Measurements from ENCODE around the gene KRTAP2-3.
"Not testable (repeated sequence)": the region's sequence is repeated elsewhere in the genome, so short reads cannot be mapped to it uniquely, and the experiment has no call there.

Gene KRTAP2-3

DNA sequence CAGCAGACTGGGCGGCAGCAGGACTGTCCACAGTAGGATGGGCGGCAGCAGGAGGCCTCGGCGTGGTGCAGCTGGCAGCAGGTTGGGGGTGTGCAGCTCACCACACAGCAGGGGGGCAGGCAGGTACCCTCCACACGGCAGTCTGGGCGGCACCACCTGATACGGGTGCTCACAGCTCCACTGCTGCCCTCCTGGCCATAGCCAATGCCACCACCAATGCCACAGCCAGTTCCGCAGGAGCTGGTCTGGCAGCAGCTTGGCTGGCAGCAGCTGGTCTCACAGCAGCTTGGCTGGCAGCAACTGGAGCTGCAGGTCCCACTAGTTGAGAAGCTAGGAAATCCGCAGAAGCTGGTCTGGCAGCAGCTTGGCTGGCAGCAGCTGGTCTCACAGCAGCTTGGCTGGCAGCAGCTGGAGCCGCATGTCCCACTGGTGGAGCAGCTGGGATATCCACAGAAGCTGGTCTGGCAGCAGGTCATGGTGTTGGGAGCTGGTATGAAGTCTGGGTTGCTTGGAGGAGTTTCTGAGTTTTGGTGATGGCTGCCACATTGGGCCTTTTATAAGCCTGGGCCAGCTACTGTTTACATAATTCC, 25.5 kb downstream of the KRTAP2-3 start, which contains the start of gene KRTAP1-3:
Gene KRTAP1-3, minus strand, starts transcription at position 529 of the 590 bp plus-strand sequence. Its CDS starts 53 bp downstream, at position 476.
- DNase-seq (ENCODE audit: low spot score) = not testable (repeated sequence)
- FAIRE-seq = peak; percentile 73

DNA sequence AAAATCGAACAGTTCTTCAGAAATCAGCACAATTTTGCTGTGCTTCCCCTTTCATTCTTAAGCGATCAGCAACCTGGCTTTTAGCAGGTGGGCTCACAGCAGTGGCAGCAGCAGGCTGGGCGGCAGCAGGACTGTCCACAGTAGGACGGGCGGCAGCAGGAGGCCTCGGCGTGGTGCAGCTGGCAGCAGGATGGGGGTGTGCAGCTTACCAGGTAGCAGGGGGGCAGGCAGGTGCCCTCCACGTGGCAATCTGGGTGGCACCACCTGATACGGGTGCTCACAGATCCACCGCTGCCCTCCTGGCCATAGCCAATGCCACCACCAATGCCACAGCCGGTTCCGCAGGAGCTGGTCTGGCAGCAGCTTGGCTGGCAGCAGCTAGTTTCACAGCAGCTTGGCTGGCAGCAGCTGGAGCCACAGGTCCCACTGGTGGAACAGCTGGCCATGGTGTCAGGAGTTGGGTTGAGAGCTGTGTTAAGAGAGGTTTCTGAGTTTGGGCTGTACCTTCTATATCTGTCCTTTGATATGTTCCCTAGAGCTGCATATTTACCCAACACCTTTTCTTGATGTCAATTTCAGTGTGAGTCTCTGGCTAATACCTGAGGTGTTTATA, 30.2 kb downstream of the KRTAP2-3 start, which contains the start of gene KRTAP1-4:
Gene KRTAP1-4, minus strand, starts transcription at position 563 of the 613 bp plus-strand sequence. Its CDS starts 117 bp downstream, at position 446.
- DNase-seq (ENCODE audit: low spot score) (no peak), FAIRE-seq (peak; percentile 70)

DNA sequence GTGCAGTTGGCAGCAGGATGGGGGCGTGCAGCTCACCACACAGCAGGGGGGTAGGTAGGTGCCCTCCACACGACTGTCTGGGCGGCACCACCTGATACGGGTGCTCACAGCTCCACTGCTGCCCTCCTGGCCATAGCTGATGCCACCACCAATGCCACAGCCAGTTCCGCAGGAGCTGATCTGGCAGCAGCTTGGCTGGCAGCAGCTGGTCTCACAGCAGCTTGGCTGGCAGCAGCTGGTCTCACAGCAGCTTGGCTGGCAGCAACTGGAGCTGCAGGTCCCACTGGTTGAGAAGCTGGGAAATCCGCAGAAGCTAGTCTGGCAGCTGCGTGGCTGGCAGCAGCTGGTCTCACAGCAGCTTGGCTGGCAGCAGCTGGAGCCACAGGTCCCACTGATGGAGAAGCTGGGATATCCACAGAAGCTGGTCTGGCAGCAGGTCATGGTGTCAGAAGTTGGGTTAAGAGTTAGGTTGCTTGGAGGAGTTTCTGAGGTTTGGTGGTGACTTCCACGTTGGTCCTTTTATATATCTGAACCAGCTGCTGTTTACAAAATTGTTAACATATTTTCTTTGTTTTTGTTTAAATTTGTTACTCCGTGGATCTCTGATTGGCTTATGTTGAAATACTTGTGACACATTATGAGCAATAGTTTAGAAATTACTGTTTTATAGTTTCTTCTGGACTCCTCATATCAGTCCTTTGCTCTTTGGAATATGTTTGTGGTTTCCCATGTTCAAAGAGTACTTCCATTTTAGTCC, 33.0 kb downstream of the KRTAP2-3 start, which contains the start of gene KRTAP1-5:
Gene KRTAP1-5, minus strand, starts transcription at position 494 of the 757 bp plus-strand sequence. Its CDS starts 53 bp downstream, at position 441.
- FAIRE-seq = no peak
- no peak for DNase-seq (ENCODE audit: low spot score)

DNA sequence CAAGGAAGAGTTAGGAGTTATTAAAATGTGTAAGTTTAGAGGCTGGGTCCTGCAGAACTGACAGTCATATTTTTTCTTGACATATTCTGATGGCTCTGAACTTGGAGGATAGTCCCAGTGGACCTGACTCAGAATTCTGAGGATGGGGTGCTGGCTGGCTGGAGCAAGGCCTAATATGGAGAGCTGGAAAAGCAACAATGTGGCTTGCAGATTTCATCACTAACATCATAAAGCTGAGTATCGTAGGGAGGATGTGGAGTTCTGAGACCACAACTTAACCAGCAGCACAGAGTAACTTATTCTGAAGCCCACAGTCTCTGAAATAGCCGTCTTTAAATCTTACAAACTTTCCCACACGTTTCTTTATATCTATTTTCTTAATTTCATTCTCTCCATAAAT, 35.2 kb downstream of the KRTAP2-3 start:
- no peak for DNase-seq (ENCODE audit: low spot score)
- no peak for FAIRE-seq

DNA sequence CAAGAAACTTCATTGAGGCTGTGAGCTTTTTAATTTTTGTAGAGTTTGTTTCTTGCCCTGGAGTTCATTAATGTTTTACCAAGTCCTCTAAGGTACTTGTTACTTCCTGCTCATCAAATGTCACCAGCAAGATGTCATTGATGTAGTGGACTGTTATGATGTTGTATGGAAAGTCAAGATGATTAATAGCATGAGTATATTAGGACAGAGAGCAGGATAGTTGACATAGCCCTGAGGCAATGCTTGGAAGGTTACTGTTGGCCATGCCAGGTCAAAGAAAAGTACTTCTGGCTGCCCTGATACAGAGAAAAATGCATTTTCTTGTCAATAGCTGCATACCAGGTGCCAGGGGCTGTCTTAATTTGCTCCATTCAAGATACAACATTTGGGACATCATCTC, 39.6 kb downstream of the KRTAP2-3 start:
- DNase-seq (ENCODE audit: low spot score) (no peak), FAIRE-seq (no peak)

DNA sequence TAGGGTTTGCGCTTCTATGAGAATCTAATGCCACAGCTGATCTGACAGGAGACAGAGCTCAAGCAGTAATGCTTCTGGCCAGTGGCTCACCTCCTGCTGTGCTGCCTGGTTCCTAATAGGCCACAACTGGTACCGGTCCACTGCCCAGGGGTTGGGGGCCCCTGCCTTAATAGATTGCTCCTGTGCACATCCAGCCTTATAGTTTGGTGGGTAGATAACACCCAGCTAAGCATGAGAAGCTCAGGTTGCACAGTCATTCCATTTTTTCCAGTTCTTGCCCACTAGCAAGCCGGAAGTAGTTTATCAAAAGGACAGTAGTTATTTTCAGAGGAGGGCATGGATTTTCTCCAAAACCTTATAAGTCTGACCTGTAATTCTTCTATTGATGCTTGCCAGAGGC, 40.5 kb downstream of the KRTAP2-3 start:
- no peak for FAIRE-seq
- no peak for DNase-seq (ENCODE audit: low spot score)

DNA sequence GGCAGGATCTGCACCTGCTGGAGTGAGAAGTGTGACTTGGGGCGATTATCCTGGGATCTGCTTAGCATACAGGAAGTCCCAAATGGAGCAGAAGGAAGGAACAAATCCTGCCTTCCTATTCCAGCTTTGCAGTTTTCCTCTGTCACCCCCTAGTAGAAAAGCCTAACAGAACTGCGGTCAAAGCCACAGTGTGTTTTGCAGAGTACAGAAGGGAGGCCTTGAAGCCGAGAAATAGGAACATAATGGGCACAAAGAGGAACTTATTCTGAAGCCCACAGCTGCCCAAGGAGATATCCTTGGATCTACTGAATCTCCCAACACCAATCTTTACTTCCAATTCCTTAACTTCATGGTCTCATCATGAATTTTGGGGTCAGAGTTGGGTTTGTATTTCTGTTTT, 41.4 kb downstream of the KRTAP2-3 start:
- no peak for DNase-seq (ENCODE audit: low spot score)
- FAIRE-seq = no peak

DNA sequence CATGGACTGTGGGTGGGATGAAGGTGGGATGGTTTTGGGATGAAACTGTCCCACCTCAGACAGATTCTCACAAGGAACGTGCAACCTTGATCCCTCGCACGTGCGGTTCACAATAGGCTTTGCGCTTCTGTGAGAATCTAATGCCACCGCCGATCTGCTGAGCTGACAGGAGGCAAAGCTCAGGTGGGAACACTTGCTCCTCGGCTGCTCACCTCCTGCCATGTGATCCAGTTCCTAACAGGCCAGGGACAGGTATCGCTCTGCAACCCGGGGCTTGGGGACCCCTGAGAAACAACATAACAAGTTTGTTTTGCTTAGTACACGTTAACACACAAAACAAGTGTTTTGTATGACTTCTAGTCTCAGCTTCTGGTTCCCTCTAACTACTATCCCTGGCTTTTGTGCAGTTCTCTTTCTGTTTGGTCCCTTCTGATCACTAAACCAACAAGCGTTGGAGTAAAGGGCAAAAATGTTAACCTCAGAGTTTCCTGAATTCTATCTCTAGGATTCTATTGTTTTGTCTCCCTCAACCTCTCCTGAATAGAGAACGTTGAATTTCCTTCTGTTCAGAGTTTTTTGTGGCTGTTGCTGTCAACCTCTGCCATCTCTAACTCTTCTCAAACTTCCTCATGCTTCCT, 43.2 kb downstream of the KRTAP2-3 start:
- FAIRE-seq (no peak), DNase-seq (ENCODE audit: low spot score) (no peak)

DNA sequence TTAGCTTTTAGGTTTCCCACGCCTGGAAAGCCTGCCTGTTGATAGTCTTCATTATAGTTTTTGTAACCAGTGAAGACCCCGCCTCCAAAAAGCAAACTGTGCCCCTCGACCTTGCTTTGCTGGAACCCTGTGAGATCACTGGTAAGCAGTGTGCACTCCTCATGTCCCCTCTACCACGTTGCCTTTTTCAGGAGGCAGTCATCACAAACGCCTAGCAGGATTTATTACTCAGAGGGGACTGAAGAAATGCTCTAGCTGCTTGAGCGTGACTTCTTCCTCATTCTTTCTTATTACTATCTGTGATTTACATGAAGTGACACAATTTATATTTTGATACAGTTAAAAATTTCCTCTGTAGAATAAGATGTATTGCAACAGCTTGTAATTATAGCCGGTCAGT, 44.5 kb downstream of the KRTAP2-3 start:
- FAIRE-seq (no peak), DNase-seq (ENCODE audit: low spot score) (no peak)

DNA sequence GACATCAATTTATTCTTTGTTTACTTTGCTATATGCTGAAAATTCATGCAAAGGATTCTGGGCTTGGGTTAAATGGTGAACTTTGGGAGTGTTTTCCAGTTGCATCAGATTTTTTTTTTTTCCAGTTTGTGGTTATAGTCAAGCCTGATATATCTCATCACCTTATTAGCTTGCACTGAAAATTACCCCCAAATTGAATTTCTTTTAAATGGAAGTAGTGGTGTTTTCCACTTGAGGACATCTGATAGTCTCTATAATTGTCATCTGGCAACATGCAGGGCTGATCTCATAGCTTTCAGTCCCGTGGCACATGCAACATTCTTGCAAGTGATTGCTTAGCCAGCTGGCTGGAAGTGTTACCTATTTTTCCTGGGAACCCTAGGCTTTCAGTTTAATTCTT, 46.3 kb downstream of the KRTAP2-3 start:
- no peak for DNase-seq (ENCODE audit: low spot score)
- no peak for FAIRE-seq

DNA sequence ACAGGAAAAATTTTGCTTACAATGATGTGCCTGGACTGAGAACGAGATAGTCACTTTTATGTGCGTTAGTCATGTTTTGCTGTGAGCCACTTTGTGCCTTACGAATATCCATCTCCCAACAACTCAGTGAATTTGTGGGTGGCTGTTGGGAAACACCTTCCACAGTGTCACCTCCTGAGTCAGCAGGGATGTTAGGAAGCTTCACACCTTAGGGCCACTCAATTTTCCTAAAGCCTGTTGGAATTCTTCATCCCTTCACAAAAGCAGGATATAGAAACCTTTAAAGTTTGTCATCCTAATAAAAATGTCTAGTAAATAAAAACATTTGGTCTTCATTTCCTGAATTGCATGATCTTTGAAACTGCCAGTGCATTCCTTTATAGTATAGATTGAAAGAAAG, 46.7 kb downstream of the KRTAP2-3 start:
- DNase-seq (ENCODE audit: low spot score) (no peak), FAIRE-seq (no peak)

DNA sequence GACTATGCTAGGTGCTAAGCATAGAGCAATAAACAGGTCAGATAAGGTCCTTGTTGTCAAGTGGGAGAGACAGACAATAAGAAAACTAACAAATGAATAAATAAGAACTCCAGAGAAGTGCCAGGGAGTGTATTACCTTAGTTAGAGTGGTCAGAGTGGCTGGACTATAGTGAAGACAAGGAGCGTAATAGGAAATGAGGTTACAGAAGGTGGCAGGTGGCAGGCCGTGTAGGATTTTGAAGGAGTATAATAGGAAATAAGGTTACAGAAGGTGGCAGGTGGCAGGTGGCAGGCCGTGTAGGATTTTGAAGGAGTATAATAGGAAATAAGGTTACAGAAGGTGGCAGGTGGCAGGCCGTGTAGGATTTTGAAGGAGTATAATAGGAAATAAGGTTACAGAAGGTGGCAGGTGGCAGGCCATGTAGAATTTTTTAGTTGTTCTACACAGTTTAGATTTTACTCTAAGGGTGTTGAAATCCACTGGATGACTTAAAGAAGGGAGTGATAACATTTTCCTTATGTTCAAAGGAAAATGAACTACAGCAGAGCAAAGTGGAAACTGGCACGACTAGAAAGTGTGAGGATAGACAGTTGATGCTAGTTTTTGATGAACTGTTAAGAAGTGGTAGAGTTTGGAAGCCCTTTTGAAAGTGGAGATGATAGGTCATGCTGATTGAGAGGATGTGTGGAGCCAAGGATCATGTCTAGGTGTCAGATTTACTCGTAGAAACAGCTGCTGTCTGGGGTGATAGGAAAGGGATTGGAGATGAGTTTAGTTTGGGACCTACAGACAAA, 47.4 kb downstream of the KRTAP2-3 start:
- FAIRE-seq = no peak
- DNase-seq (ENCODE audit: low spot score) = no peak

DNA sequence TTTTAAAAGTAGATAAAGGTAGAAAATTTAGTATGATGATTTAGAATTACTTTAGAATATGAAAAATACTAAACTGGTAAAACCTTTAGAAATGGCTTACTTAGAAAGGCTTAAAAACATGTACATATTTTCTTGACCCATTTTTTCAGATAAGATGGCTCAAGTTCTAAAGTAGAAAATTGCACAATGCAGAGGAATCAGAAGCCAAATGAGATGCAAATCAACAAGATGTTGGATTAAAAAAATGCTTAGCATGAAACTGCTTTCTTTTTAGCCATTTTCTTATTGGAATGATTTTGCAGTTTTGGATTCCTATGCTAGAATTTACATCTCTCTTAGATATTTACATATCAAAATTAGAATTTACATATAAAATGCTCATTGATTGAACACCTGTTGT, 49.5 kb downstream of the KRTAP2-3 start:
- DNase-seq (ENCODE audit: low spot score) (no peak), FAIRE-seq (no peak)

DNA sequence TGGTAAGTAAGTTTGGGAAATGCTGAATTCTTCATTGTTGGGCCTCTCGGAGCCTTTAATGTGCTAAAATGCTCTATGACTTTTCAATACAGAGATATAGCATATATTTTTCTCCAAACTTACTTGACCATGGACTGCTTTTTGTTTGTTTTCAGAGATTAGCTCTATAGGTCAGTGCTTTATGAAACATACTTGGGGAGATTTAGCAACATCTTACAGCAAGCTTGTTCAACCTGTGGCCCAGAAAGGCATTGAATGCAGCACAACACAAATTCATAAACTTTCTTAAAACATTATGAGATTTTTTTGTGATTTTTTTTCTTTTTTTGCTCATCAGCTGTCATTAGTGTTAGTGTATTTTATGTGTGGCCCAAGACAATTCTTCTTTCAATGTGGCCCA, 50.0 kb downstream of the KRTAP2-3 start:
- DNase-seq (ENCODE audit: low spot score) (no peak), FAIRE-seq (no peak)

DNA sequence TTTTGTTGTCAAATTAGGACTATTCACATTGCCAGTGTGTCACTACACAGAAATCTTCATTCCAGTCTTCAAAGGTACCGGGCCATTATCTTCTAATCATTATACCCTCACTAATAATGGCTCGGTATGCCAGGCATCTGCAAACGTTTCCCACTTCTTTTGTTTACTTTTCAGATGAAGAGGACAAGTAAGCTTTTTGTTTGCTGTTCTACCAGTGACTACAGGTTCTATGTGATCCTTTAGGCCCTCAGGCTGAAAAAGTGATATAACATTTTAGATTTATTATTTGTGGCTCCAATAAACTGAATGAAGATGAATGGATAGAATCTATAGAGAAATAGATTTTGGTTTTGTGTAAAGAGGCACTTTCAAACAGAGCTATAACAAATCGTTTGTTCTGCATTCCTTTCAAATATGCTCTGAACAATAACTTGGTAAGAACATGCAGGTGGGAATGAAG, 50.6 kb downstream of the KRTAP2-3 start:
- FAIRE-seq (no peak), DNase-seq (ENCODE audit: low spot score) (no peak)

Measured in urothelium cell line (cell line).